Measurements from ENCODE around the gene ENO2.
A peak's percentile ranks its signal among the peaks of the same experiment; 100 is the strongest.

ENO2 gene

DNA sequence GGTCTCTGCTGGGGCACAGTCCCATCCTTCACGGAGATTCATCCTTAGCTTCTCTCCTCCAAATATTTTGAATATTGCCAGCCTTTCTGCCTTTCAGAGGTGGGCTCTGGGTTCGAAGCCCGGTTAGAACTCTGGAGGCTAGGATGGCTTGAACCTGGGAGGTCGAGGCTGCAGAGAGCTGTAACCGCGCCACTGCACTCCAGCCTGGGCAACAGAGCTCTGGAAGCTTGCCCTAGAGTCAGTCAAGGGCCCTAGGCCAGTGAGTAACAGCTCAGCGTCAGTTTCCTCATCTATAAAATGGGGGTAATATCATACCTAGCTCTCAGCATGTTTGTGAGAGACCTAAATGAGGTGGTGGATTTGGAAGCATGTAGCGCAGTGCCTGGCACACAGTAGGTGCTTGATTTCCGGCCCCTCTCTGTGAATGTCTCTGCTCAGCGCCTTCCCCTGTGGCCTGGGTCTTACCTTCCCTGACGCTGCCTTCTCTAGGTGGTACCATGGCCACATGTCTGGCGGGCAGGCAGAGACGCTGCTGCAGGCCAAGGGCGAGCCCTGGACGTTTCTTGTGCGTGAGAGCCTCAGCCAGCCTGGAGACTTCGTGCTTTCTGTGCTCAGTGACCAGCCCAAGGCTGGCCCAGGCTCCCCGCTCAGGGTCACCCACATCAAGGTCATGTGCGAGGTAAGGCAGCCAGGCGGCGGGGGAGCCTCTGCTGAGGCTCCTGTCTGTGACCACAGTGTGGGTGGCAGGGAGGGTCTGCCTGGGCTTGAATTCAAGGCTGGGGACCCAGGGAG is 40.1 kb downstream of the ENO2 start:
- peak overlapping the region; percentile 95 for H2BK15ac ChIP-seq (ENCODE audit: low read length)
- H2BK120ac ChIP-seq (ENCODE audit: low read depth, low read length) = no peak overlapping the region
- no peak overlapping the region for H3K4me3 ChIP-seq (ENCODE audit: low read length in 2 of 2)
- peak overlapping the region; percentile 91 for H2AK5ac ChIP-seq (ENCODE audit: low read depth, low read length)
- H3K18ac ChIP-seq (ENCODE audit: low read length) = peak overlapping the region; percentile 57
- H4K91ac ChIP-seq (ENCODE audit: low read depth, low read length, poor library complexity) = no peak overlapping the region
- H2BK12ac ChIP-seq (ENCODE audit: low read length) = peak overlapping the region; percentile 30
- H3K36me3 ChIP-seq (replicated peaks in 1 of 2; ENCODE audit: control insufficient read depth in 2 of 2, insufficient read depth in 2 of 2, low read length in 2 of 2) = no peaks in the 10 kb centered on the region
- no CpG with 5 or more reads among the region's 21 CpGs for WGBS, 2 donors (ENCODE audit: extremely low coverage in 2 of 2, insufficient read length in 2 of 2, insufficient replicate concordance in 1 of 2)
- H3K4me1 ChIP-seq (ENCODE audit: control insufficient read depth in 2 of 2, insufficient read depth in 1 of 2, low read depth in 1 of 2, low read length in 2 of 2) = peaks cover 2 to 25% of the 10 kb centered on the region in 2 donors
- H2AFZ ChIP-seq (ENCODE audit: low read length) = peak overlapping the region; percentile 80
- H3K4me2 ChIP-seq (ENCODE audit: insufficient read depth, low read length, poor library complexity, severe bottlenecking) = no peak overlapping the region
- H3K27ac ChIP-seq (replicated peaks; ENCODE audit: low read length) = no peak overlapping the region
- H3K14ac ChIP-seq (ENCODE audit: low read length) = no peak overlapping the region
- no peaks in the 10 kb centered on the region for H3K27me3 ChIP-seq (ENCODE audit: control insufficient read depth in 3 of 3, insufficient read depth in 3 of 3, low read depth in 1 of 3, low read length in 3 of 3)
- H3K79me1 ChIP-seq (ENCODE audit: low read depth, low read length) = no peaks in the 10 kb centered on the region
- no peak overlapping the region for H3K4ac ChIP-seq (ENCODE audit: low read length)
- peak overlapping the region; percentile 66 for H2BK5ac ChIP-seq (ENCODE audit: low read length)
- no peaks in the 10 kb centered on the region for H3K9me3 ChIP-seq (replicated peaks in 1 of 2; ENCODE audit: control insufficient read depth in 2 of 2, insufficient read depth in 1 of 2, low read depth in 1 of 2, low read length in 2 of 2)
- no peak overlapping the region for H3K9ac ChIP-seq (ENCODE audit: low read depth, low read length, poor library complexity)
- peak overlapping the region; percentile 34 for H3K23ac ChIP-seq (ENCODE audit: low read depth, low read length, poor library complexity)
- H4K8ac ChIP-seq (ENCODE audit: low read depth, low read length) = no peak overlapping the region
- DNase-seq (ENCODE audit: low spot score) = no peak

DNA sequence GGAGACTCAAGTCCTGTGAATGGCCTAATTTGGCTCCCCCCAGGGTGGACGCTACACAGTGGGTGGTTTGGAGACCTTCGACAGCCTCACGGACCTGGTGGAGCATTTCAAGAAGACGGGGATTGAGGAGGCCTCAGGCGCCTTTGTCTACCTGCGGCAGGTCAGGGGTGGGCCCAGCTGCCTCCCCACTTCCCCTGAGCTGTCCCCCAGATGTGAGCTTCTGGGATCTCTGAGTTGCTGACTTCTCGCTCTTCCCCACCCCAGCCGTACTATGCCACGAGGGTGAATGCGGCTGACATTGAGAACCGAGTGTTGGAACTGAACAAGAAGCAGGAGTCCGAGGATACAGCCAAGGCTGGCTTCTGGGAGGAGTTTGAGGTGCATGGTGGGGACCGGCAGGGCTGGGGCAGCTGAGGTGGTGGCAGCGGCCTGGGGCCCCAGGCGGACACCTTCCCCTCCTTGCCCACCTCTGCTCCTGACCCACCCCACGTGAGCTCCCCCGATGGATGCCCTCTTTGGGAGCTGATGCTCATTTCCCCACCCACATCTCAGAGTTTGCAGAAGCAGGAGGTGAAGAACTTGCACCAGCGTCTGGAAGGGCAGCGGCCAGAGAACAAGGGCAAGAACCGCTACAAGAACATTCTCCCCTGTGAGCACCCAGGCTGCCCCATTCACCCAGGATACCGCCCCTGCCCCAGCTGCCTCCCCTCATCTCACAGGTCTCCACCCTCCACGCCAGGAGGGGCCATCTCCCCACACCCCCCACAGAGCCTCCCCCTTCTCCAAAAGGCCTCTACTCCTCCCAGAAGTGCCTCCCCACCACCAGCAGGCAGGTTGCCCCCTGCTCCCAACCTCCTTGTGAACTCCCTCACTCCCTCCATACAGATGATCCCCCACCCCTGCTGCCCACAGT is 41.0 kb downstream of the ENO2 start:
- H3K27ac ChIP-seq (replicated peaks; ENCODE audit: low read length) = no peak overlapping the region

DNA sequence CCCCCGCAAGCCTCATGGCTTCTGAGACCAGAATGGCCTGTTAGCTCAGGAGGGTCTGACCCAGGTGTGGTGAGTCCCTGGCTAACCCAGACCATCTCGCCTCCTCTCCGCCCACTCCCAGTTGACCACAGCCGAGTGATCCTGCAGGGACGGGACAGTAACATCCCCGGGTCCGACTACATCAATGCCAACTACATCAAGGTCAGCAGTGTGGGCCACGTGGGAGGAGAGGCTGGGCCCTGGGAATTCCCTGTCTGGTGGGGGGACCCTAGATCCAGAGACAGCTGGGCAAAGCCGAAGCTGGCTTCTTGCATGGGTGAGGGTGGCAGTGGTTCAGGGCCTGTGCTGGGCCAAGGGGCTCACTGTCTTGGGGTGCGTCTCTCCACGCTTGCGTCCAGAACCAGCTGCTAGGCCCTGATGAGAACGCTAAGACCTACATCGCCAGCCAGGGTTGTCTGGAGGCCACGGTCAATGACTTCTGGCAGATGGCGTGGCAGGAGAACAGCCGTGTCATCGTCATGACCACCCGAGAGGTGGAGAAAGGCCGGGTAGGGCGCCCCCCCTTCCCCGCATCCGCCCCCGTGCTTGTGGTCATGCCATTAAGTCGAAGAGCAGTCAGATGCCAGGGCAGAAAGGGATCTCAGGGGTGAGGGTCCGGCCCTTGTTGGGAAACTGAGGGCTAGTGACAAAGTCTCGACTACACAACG is 41.8 kb downstream of the ENO2 start:
- no peak overlapping the region for H3K18ac ChIP-seq (ENCODE audit: low read length)
- no peak for DNase-seq (ENCODE audit: low spot score)
- H3K27me3 ChIP-seq (ENCODE audit: control insufficient read depth in 3 of 3, insufficient read depth in 3 of 3, low read depth in 1 of 3, low read length in 3 of 3) = no peaks in the 10 kb centered on the region
- H2BK120ac ChIP-seq (ENCODE audit: low read depth, low read length) = peak overlapping the region; percentile 41
- no peak overlapping the region for H3K4ac ChIP-seq (ENCODE audit: low read length)
- no peak overlapping the region for H3K4me2 ChIP-seq (ENCODE audit: insufficient read depth, low read length, poor library complexity, severe bottlenecking)
- H2AK5ac ChIP-seq (ENCODE audit: low read depth, low read length) = peak overlapping the region; percentile 88
- H3K36me3 ChIP-seq (replicated peaks in 1 of 2; ENCODE audit: control insufficient read depth in 2 of 2, insufficient read depth in 2 of 2, low read length in 2 of 2) = no peaks in the 10 kb centered on the region
- no peak overlapping the region for H3K14ac ChIP-seq (ENCODE audit: low read length)
- no peaks in the 10 kb centered on the region for H3K79me1 ChIP-seq (ENCODE audit: low read depth, low read length)
- no CpG with 5 or more reads among the region's 28 CpGs for WGBS, 2 donors (ENCODE audit: extremely low coverage in 2 of 2, insufficient read length in 2 of 2, insufficient replicate concordance in 1 of 2)
- no peaks in the 10 kb centered on the region for H3K9me3 ChIP-seq (replicated peaks in 1 of 2; ENCODE audit: control insufficient read depth in 2 of 2, insufficient read depth in 1 of 2, low read depth in 1 of 2, low read length in 2 of 2)
- peak overlapping the region; percentile 82 for H4K8ac ChIP-seq (ENCODE audit: low read depth, low read length)
- H3K4me3 ChIP-seq (ENCODE audit: low read length in 2 of 2) = no peak overlapping the region
- peak overlapping the region; percentile 41 for H2BK12ac ChIP-seq (ENCODE audit: low read length)
- H3K27ac ChIP-seq (replicated peaks; ENCODE audit: low read length) = no peak overlapping the region
- H2BK15ac ChIP-seq (ENCODE audit: low read length) = peak overlapping the region; percentile 75
- H3K9ac ChIP-seq (ENCODE audit: low read depth, low read length, poor library complexity) = no peak overlapping the region
- peak overlapping the region; percentile 1 for H3K23ac ChIP-seq (ENCODE audit: low read depth, low read length, poor library complexity)
- no peak overlapping the region for H2BK5ac ChIP-seq (ENCODE audit: low read length)
- H2AFZ ChIP-seq (ENCODE audit: low read length) = no peak overlapping the region
- no peak overlapping the region for H4K91ac ChIP-seq (ENCODE audit: low read depth, low read length, poor library complexity)
- H3K4me1 ChIP-seq (ENCODE audit: control insufficient read depth in 2 of 2, insufficient read depth in 1 of 2, low read depth in 1 of 2, low read length in 2 of 2) = peaks cover 4 to 27% of the 10 kb centered on the region in 2 donors

More for the DNA sequence above, 41.0 kb downstream of the ENO2 start:
- Histone ChIP-seq H2AFZ (ENCODE audit: low read length) (no peak overlapping the region), H4K8ac (ENCODE audit: low read depth, low read length) (no peak overlapping the region), H3K14ac (ENCODE audit: low read length) (no peak overlapping the region), H3K4ac (ENCODE audit: low read length) (no peak overlapping the region), H2BK15ac (ENCODE audit: low read length) (peak overlapping the region; percentile 75), H3K18ac (ENCODE audit: low read length) (no peak overlapping the region), H3K4me1 (ENCODE audit: control insufficient read depth in 2 of 2, insufficient read depth in 1 of 2, low read depth in 1 of 2, low read length in 2 of 2) (peaks cover 2 to 25% of the 10 kb centered on the region in 2 donors), H2AK5ac (ENCODE audit: low read depth, low read length) (peak overlapping the region; percentile 91), H3K9me3 (replicated peaks in 1 of 2; ENCODE audit: control insufficient read depth in 2 of 2, insufficient read depth in 1 of 2, low read depth in 1 of 2, low read length in 2 of 2) (no peaks in the 10 kb centered on the region), H3K9ac (ENCODE audit: low read depth, low read length, poor library complexity) (peak overlapping the region; percentile 60), H3K79me1 (ENCODE audit: low read depth, low read length) (no peaks in the 10 kb centered on the region), H2BK5ac (ENCODE audit: low read length) (peak overlapping the region; percentile 44), H4K91ac (ENCODE audit: low read depth, low read length, poor library complexity) (no peak overlapping the region), H3K4me2 (ENCODE audit: insufficient read depth, low read length, poor library complexity, severe bottlenecking) (no peak overlapping the region), H2BK120ac (ENCODE audit: low read depth, low read length) (peak overlapping the region; percentile 41), H2BK12ac (ENCODE audit: low read length) (peak overlapping the region; percentile 30), H3K23ac (ENCODE audit: low read depth, low read length, poor library complexity) (peak overlapping the region; percentile 34), H3K4me3 (ENCODE audit: low read length in 2 of 2) (no peak overlapping the region), H3K27me3 (ENCODE audit: control insufficient read depth in 3 of 3, insufficient read depth in 3 of 3, low read depth in 1 of 3, low read length in 3 of 3) (no peaks in the 10 kb centered on the region), H3K36me3 (replicated peaks in 1 of 2; ENCODE audit: control insufficient read depth in 2 of 2, insufficient read depth in 2 of 2, low read length in 2 of 2) (no peaks in the 10 kb centered on the region)
- DNase-seq (ENCODE audit: low spot score) = no peak
- no CpG with 5 or more reads among the region's 22 CpGs for WGBS, 2 donors (ENCODE audit: extremely low coverage in 2 of 2, insufficient read length in 2 of 2, insufficient replicate concordance in 1 of 2)
